Neural cell (in vitro differentiated cells): ENCODE measurements around the gene SMIM26. TPM values are rescaled to one million over a fixed set of nuclear protein-coding genes. Genes with fewer than 3 reads are reported as not detected.

Source experiments
- H2AFZ ChIP-seq: fragments of 200-600, 300-800 bp; sonication (generic), shearing (Covaris generic); 2 replicates; pipeline ENCODE4 v1.6.0; 2014; ENCODE audit warnings: low read depth, mild to moderate bottlenecking, antibody characterized with exemption, low read length, moderate library complexity
- H3F3A ChIP-seq: fragments of 200-600 bp; shearing (Covaris generic); 2 replicates; pipeline ENCODE4 v1.6.1; 2016; ENCODE audit warnings: mild to moderate bottlenecking, moderate library complexity, mixed read lengths, antibody characterized with exemption, low read length; ENCODE audit not compliant: insufficient read depth, poor library complexity, severe bottlenecking
- H3K27ac ChIP-seq: fragments of 200-600, 300-800 bp; sonication (generic), shearing (Covaris generic); 2 replicates; pipeline ENCODE4 v1.5.1; 2014; ENCODE audit warnings: mild to moderate bottlenecking, low read length, moderate library complexity
- H3K27me3 ChIP-seq: fragments of 300-800, 200-600 bp; sonication (generic), shearing (Covaris generic); 2 replicates; pipeline ENCODE4 v1.6.0; 2014; ENCODE audit warnings: mild to moderate bottlenecking, low read depth, low read length, moderate library complexity; ENCODE audit not compliant: insufficient read depth
- H3K36me3 ChIP-seq: fragments of 300-800, 200-600 bp; sonication (generic), shearing (Covaris generic); 2 replicates; pipeline ENCODE4 v1.5.1; 2014; ENCODE audit warnings: mild to moderate bottlenecking, antibody characterized with exemption, low read length, moderate library complexity; ENCODE audit not compliant: insufficient read depth
- H3K4me2 ChIP-seq: fragments of 300-800, 200-600 bp; sonication (generic), shearing (Covaris generic); 2 replicates; pipeline ENCODE4 v1.6.0; 2014; ENCODE audit warnings: mild to moderate bottlenecking, low read length
- H3K4me3 ChIP-seq: fragments of 300-800, 200-600 bp; sonication (generic), shearing (Covaris generic); 2 replicates; pipeline ENCODE4 v1.5.1; 2014; ENCODE audit warnings: mild to moderate bottlenecking, low read length, moderate library complexity
- H3K79me2 ChIP-seq: fragments of 200-600 bp; shearing (Covaris generic); replicated peaks from 2 replicates; pipeline ENCODE4 v1.6.0; 2014; ENCODE audit warnings: mild to moderate bottlenecking, low read length, moderate library complexity; ENCODE audit not compliant: insufficient read depth
- H3K9ac ChIP-seq: fragments of 300-800, 200-600 bp; sonication (generic), shearing (Covaris generic); 2 replicates; pipeline ENCODE4 v1.6.1; 2016; ENCODE audit warnings: mild to moderate bottlenecking, low read length, mixed read lengths
- H3K9me2 ChIP-seq: fragments of 200-600 bp; shearing (Covaris generic); 2 replicates; pipeline ENCODE4 v1.6.1; 2016; ENCODE audit warnings: mild to moderate bottlenecking, low read length, mixed read lengths; ENCODE audit not compliant: insufficient read depth
- H3K9me3 ChIP-seq: fragments of 200-600, 300-800 bp; sonication (generic), shearing (Covaris generic); 2 replicates; pipeline ENCODE4 v1.6.1; 2016; ENCODE audit warnings: mild to moderate bottlenecking, mixed run types, low read length, moderate library complexity, mixed read lengths
- H4K20me1 ChIP-seq: fragments of 200-600 bp; shearing (Covaris generic); 2 replicates; pipeline ENCODE4 v1.6.1; 2016; ENCODE audit warnings: mild to moderate bottlenecking, mixed run types; ENCODE audit not compliant: insufficient read depth
- CTCF ChIP-seq: fragments of 450-650 bp; IDR thresholded peaks from 2 replicates; pipeline ENCODE4 v1.5.1; 2014; ENCODE audit warnings: antibody characterized with exemption, mild to moderate bottlenecking, moderate library complexity; ENCODE audit not compliant: poor library complexity, severe bottlenecking
- EP300 ChIP-seq: fragments of 450-650 bp; conservative IDR thresholded peaks from 2 replicates; pipeline ENCODE4 v1.6.1; 2014; ENCODE audit warnings: antibody characterized with exemption, mild to moderate bottlenecking, moderate library complexity; ENCODE audit not compliant: poor library complexity, severe bottlenecking
- EZH2 ChIP-seq: fragments of 200-600, 300-800 bp; shearing (Covaris generic), sonication (generic); IDR thresholded peaks from 2 replicates; pipeline ENCODE4 v1.6.1; 2014; ENCODE audit warnings: antibody characterized with exemption, low read length, borderline replicate concordance, mild to moderate bottlenecking; ENCODE audit not compliant: insufficient read depth, poor library complexity, severe bottlenecking
- MXI1 ChIP-seq: fragments of 450-650 bp; conservative IDR thresholded peaks from 2 replicates; pipeline ENCODE4 v1.6.1; 2014; ENCODE audit warnings: antibody characterized with exemption, mild to moderate bottlenecking; ENCODE audit not compliant: poor library complexity, severe bottlenecking
- POLR2AphosphoS5 ChIP-seq: IDR thresholded peaks from 2 replicates; pipeline ENCODE4 v1.6.1; 2012
- RAD21 ChIP-seq: fragments of 450-650 bp; conservative IDR thresholded peaks from 2 replicates; pipeline ENCODE4 v1.6.1; 2014; ENCODE audit warnings: antibody characterized with exemption, mild to moderate bottlenecking, moderate library complexity
- REST ChIP-seq: IDR thresholded peaks from 2 replicates; pipeline ENCODE4 v1.6.1; 2012; ENCODE audit warnings: borderline replicate concordance
- SMC3 ChIP-seq: fragments of 450-650 bp; conservative IDR thresholded peaks from 2 replicates; pipeline ENCODE4 v1.6.1; 2014; ENCODE audit warnings: antibody characterized with exemption, mild to moderate bottlenecking, moderate library complexity; ENCODE audit not compliant: poor library complexity
- TAF1 ChIP-seq: IDR thresholded peaks from 2 replicates; pipeline ENCODE4 v1.6.1; 2012; ENCODE audit warnings: low read depth
- polyA plus RNA-seq: library from polyadenylated mRNA; depleted of rRNA; stranded (reverse); fragments of >200 nt; gene quantifications from 2 replicates; pipeline ENCODE4 v1.2.3, GENCODE V29; 2014

The SMIM26 gene
- polyA plus RNA-seq, 1 donor from 2014 or later, result 215 TPM

- H3K9me3 ChIP-seq, result no peaks in the 10 kb centered on the region
- no peak overlapping the region for H2AFZ ChIP-seq
- no peaks in the 10 kb centered on the region for H3K27me3 ChIP-seq
- H3K27ac ChIP-seq, result no peak overlapping the region
- no peak overlapping the region for H3K4me2 ChIP-seq
- no peaks in the 10 kb centered on the region for H3F3A ChIP-seq
- TF ChIP-seq REST (no peak), EP300 (no peak), TAF1 (no peak), SMC3 (no peak), POLR2AphosphoS5 (no peak), MXI1 (no peak), CTCF (no peak), RAD21 (no peak), EZH2 (no peak)
- no peaks in the 10 kb centered on the region for H3K36me3 ChIP-seq
- no peak overlapping the region for H3K9ac ChIP-seq
- H4K20me1 ChIP-seq, result no peaks in the 10 kb centered on the region
- H3K79me2 ChIP-seq, result no peaks in the 10 kb centered on the region
- H3K9me2 ChIP-seq, result no peaks in the 10 kb centered on the region
- no peak overlapping the region for H3K4me3 ChIP-seq
These were observed 12.8 kb downstream of the SMIM26 start for GRCh38 chr20:18580012-18580411.

GRCh38 chr20:18585134-18585533, 17.9 kb downstream of the SMIM26 start:
- no peaks in the 10 kb centered on the region for H3K36me3 ChIP-seq
- H3K9me2 ChIP-seq, result no peaks in the 10 kb centered on the region
- H4K20me1 ChIP-seq, result no peaks in the 10 kb centered on the region
- no peaks in the 10 kb centered on the region for H3K9me3 ChIP-seq
- no peak overlapping the region for H3K4me2 ChIP-seq
- no peaks in the 10 kb centered on the region for H3F3A ChIP-seq
- no peak overlapping the region for H2AFZ ChIP-seq
- no peak overlapping the region for H3K27ac ChIP-seq
- peaks cover 19% of the 10 kb centered on the region for H3K79me2 ChIP-seq
- TF ChIP-seq EP300, result no peak
- TF ChIP-seq TAF1, result no peak
- TF ChIP-seq RAD21, result no peak
- TF ChIP-seq CTCF, result no peak
- TF ChIP-seq POLR2AphosphoS5, result no peak
- TF ChIP-seq EZH2, result no peak
- no peak for TF ChIP-seq REST
- TF ChIP-seq SMC3, result no peak
- TF ChIP-seq MXI1, result no peak
- H3K4me3 ChIP-seq, result no peak overlapping the region
- H3K9ac ChIP-seq, result no peak overlapping the region
- no peaks in the 10 kb centered on the region for H3K27me3 ChIP-seq
